Fibroblast of mammary gland (primary cell): ENCODE data around the gene GLYR1.
"Not testable (repeated sequence)": the region's sequence is repeated elsewhere in the genome, so short reads cannot be mapped to it uniquely, and the experiment has no call there.

ENCODE experiments used
- DNase-seq: peaks from one replicate; pipeline ENCODE4 v3.0.0-alpha.2; 2010; ENCODE audit warnings: low read depth
- H3K4me3 ChIP-seq: 2 replicates; pipeline ENCODE4 v1.5.1; 2011; ENCODE audit warnings: low read depth, mild to moderate bottlenecking, low read length, moderate library complexity; ENCODE audit not compliant: control insufficient read depth
- CTCF ChIP-seq: conservative IDR thresholded peaks from 2 replicates; pipeline ENCODE4 v1.5.1; 2011; ENCODE audit warnings: low read depth, low read length, inconsistent platforms; ENCODE audit not compliant: control insufficient read depth, insufficient read depth

Gene GLYR1

GRCh38 chr16:4846901-4847773 is at the start of gene GLYR1, which contains the start of gene UBN1:
GLYR1 (minus strand) TSS chr16:4847288; CDS start chr16:4847265, 23 bp downstream.
UBN1 (plus strand) TSS chr16:4847481; CDS start chr16:4852918, 5,437 bp downstream.
- peak within 1 kb of the TSS; percentile 86 for H3K4me3 ChIP-seq
- peak; percentile 94 for DNase-seq
- TF ChIP-seq CTCF: no peak

GRCh38 chr16:4896761-4897160 is 49.7 kb upstream of the GLYR1 start:
- DNase-seq, H3K4me3 ChIP-seq: not testable (repeated sequence)

- no peak for TF ChIP-seq CTCF
- DNase-seq: no peak
- H3K4me3 ChIP-seq: no peak overlapping the region
These were observed 48.3 kb upstream of the GLYR1 start for GRCh38 chr16:4895366-4895765.

GRCh38 chr16:4894276-4895150 is 47.4 kb upstream of the GLYR1 start:
- no peak for DNase-seq

GRCh38 chr16:4893103-4893862 is 46.2 kb upstream of the GLYR1 start:
- TF ChIP-seq CTCF: no peak
- DNase-seq: no peak

More at GRCh38 chr16:4894276-4895150, 47.4 kb upstream of the GLYR1 start:
- TF ChIP-seq CTCF: no peak
- H3K4me3 ChIP-seq: no peak overlapping the region

GRCh38 chr16:4892361-4893102 is 45.4 kb upstream of the GLYR1 start:
- DNase-seq: peak; percentile 26
- H3K4me3 ChIP-seq: no peak overlapping the region

More at GRCh38 chr16:4893103-4893862, 46.2 kb upstream of the GLYR1 start:
- no peak overlapping the region for H3K4me3 ChIP-seq

More at GRCh38 chr16:4892361-4893102, 45.4 kb upstream of the GLYR1 start:
- no peak for TF ChIP-seq CTCF
